Vagina (tissue), 2 donors: ENCODE data around the gene SAMD3.
"Not testable (repeated sequence)": the region's sequence is repeated elsewhere in the genome, so short reads cannot be mapped to it uniquely, and the experiment has no call there.

Source experiments
- CTCF ChIP-seq, 3 experiments: fragments of 450-650 bp in 2 of 3; fragments of 200-600 bp in 1 of 3; sonication (generic) in 1 of 3; IDR thresholded peaks; one replicate each; pipeline ENCODE4 v1.5.1; 2017 to 2019; ENCODE audit warnings: antibody characterized with exemption in 3 of 3, mild to moderate bottlenecking in 2 of 3, moderate library complexity in 2 of 3
- POLR2A ChIP-seq, 2 donors: fragments of 450-650 bp; IDR thresholded peaks; one replicate each; pipeline ENCODE4 v1.6.1; 2017; ENCODE audit warnings: antibody characterized with exemption in 2 of 2, mild to moderate bottlenecking in 2 of 2, moderate library complexity in 2 of 2
- POLR2AphosphoS5 ChIP-seq, 2 donors: sonication (generic); formaldehyde crosslinking; IDR thresholded peaks; one replicate each; pipeline ENCODE4 v1.9.0; 2017; ENCODE audit warnings: antibody characterized with exemption in 2 of 2, mild to moderate bottlenecking in 2 of 2, low read depth in 1 of 2; ENCODE audit not compliant: insufficient read depth in 1 of 2

GRCh38 chr6:130261558-130261957 is 38.8 kb upstream of the SAMD3 start:
- TF ChIP-seq CTCF (IDR thresholded peaks at IDR 0.05); POLR2A (IDR thresholded peaks at IDR 0.05); POLR2AphosphoS5 (IDR thresholded peaks at IDR 0.05; ENCODE audit: insufficient read depth in 1 of 2, low read depth in 1 of 2): not testable (repeated sequence)
